OCI-LY7 (cell line): Measurements from ENCODE around the gene CALD1. TPM values are rescaled to one million over a fixed set of nuclear protein-coding genes. Genes with fewer than 3 reads are reported as not detected.

Experiments
- BruUV-seq: library from RNA; stranded (reverse); fragments of 400-500 nt; replicated peaks from 2 replicates; lab custom pipeline; 2021; lab: Mats Ljungman, UMichigan
- CTCF ChIA-PET: fragments of 300-600 bp; sonication (Branson Sonifier 250); formaldehyde crosslinking; loops from one replicate; lab custom pipeline; 2022; ENCODE audit warnings: antibody characterized with exemption; ENCODE audit not compliant: unreplicated experiment; lab: Charles Lee
- POLR2A ChIA-PET: fragments of 300-600 bp; sonication (Branson Sonifier 250); formaldehyde crosslinking; loops from one replicate; lab custom pipeline; 2022; ENCODE audit warnings: antibody characterized with exemption; lab: Charles Lee
- DNase-seq: peaks from one replicate; pipeline ENCODE4 v3.0.0-alpha.2; 2015; ENCODE audit warnings: low spot score
- H2AFZ ChIP-seq: fragments of 200-600 bp; sonication (generic), shearing (Covaris generic); 2 replicates; pipeline ENCODE4 v1.6.1; 2014; ENCODE audit warnings: mild to moderate bottlenecking, antibody characterized with exemption, low read length, moderate library complexity
- H3K27ac ChIP-seq: fragments of 200-600 bp; sonication (generic); 2 replicates; pipeline ENCODE4 v1.5.1; 2014; ENCODE audit warnings: mixed run types, low read depth, mild to moderate bottlenecking, moderate library complexity, low read length, inconsistent platforms; ENCODE audit not compliant: poor library complexity, severe bottlenecking
- H3K36me3 ChIP-seq: fragments of 200-600 bp; sonication (generic); 2 replicates; pipeline ENCODE4 v1.6.1; 2014; ENCODE audit warnings: mild to moderate bottlenecking, antibody characterized with exemption, low read length, moderate library complexity, mixed read lengths; ENCODE audit not compliant: insufficient read depth
- H3K4me1 ChIP-seq: fragments of 200-600 bp; sonication (generic); 2 replicates; pipeline ENCODE4 v1.5.1; 2014; ENCODE audit warnings: mild to moderate bottlenecking, low read length; ENCODE audit not compliant: insufficient read depth, poor library complexity, severe bottlenecking
- H3K4me2 ChIP-seq: fragments of 200-600 bp; sonication (generic); 2 replicates; pipeline ENCODE4 v1.6.1; 2014; ENCODE audit warnings: mild to moderate bottlenecking, low read length
- H3K4me3 ChIP-seq: fragments of 200-600 bp; sonication (generic); 2 replicates; pipeline ENCODE4 v1.5.1; 2014; ENCODE audit warnings: mild to moderate bottlenecking, low read depth, low read length; ENCODE audit not compliant: poor library complexity, severe bottlenecking
- H3K79me2 ChIP-seq: fragments of 200-600 bp; sonication (generic); 2 replicates; pipeline ENCODE4 v1.6.1; 2016; ENCODE audit warnings: low read depth, mild to moderate bottlenecking, low read length, moderate library complexity, mixed read lengths; ENCODE audit not compliant: insufficient read depth
- H3K9me2 ChIP-seq: fragments of 200-600 bp; sonication (generic); 2 replicates; pipeline ENCODE4 v1.6.1; 2016; ENCODE audit warnings: mild to moderate bottlenecking, low read length, mixed read lengths; ENCODE audit not compliant: insufficient read depth
- H3K9me3 ChIP-seq: fragments of 200-600 bp; sonication (generic); 2 replicates; pipeline ENCODE4 v1.6.1; 2014; ENCODE audit warnings: mild to moderate bottlenecking, mixed run types, low read length, mixed read lengths
- H4K20me1 ChIP-seq: fragments of 200-600 bp; sonication (generic); 2 replicates; pipeline ENCODE4 v1.6.1; 2014; ENCODE audit warnings: mild to moderate bottlenecking, antibody characterized with exemption, low read length, moderate library complexity, mixed read lengths; ENCODE audit not compliant: insufficient read depth
- CTCF ChIP-seq: fragments of 200-600 bp; sonication (generic); conservative IDR thresholded peaks from 2 replicates; pipeline ENCODE4 v1.5.1; 2014; ENCODE audit warnings: mild to moderate bottlenecking, antibody characterized with exemption, low read length, moderate library complexity, mixed read lengths
- EZH2phosphoT487 ChIP-seq: fragments of 200-600 bp; sonication (generic); IDR thresholded peaks from 2 replicates; pipeline ENCODE4 v1.6.1; 2018; ENCODE audit warnings: low read depth, borderline replicate concordance, mild to moderate bottlenecking, mixed run types, antibody characterized with exemption, low read length, moderate library complexity, mixed read lengths
- intact Hi-C: fragments of 100-400 bp; cut with micrococcal nuclease; formaldehyde crosslinking; loops from one replicate; pipeline ENCODE4 v1.10.0; 2022; ENCODE audit not compliant: unreplicated experiment
- total RNA-seq, 2 experiments: library from RNA; depleted of rRNA in 1 of 2; stranded (reverse); fragments of >200 nt in 1 of 2; shearing (Covaris generic) in 1 of 2; gene quantifications; 2 replicates each; pipeline ENCODE4 v1.2.3, GENCODE V29; 2014 to 2022

Gene CALD1
- total RNA-seq, 2 experiments from 2014 or later, result 0.25 to 0.49 TPM

- CTCF ChIA-PET, result no interaction called here
- POLR2A ChIA-PET, result no interaction called here
Measured at GRCh38 chr7:134879815-134880475, 100.5 kb downstream of the CALD1 start.

GRCh38 chr7:134882481-134882880, 103.0 kb downstream of the CALD1 start:
- H3K4me1 ChIP-seq, result no peaks in the 10 kb centered on the region

More at GRCh38 chr7:134879815-134880475, 100.5 kb downstream of the CALD1 start:
- BruUV-seq, result no TSS peak
- no peak for TF ChIP-seq EZH2phosphoT487
- no peak for TF ChIP-seq CTCF
- H3K9me3 ChIP-seq, result no peaks in the 10 kb centered on the region
- no peaks in the 10 kb centered on the region for H3K79me2 ChIP-seq
- H3K4me3 ChIP-seq, result no peak overlapping the region
- intact Hi-C loops, result no loop called here
- H2AFZ ChIP-seq, result no peak overlapping the region
- DNase-seq, result no peak
- no peak overlapping the region for H3K4me2 ChIP-seq
- no peaks in the 10 kb centered on the region for H3K9me2 ChIP-seq
- no peaks in the 10 kb centered on the region for H3K4me1 ChIP-seq
- H3K27ac ChIP-seq, result no peak overlapping the region
- H3K36me3 ChIP-seq, result no peaks in the 10 kb centered on the region
- H4K20me1 ChIP-seq, result no peaks in the 10 kb centered on the region

More at GRCh38 chr7:134882481-134882880, 103.0 kb downstream of the CALD1 start:
- ChIA-PET POLR2A (no interaction called here), CTCF (no interaction called here)
- DNase-seq, result no peak
- no peak for TF ChIP-seq CTCF
- TF ChIP-seq EZH2phosphoT487, result no peak
- Histone ChIP-seq H3K9me2 (no peaks in the 10 kb centered on the region), H4K20me1 (no peaks in the 10 kb centered on the region), H3K79me2 (no peaks in the 10 kb centered on the region), H3K9me3 (no peaks in the 10 kb centered on the region), H3K4me2 (no peak overlapping the region), H3K36me3 (no peaks in the 10 kb centered on the region), H2AFZ (no peak overlapping the region), H3K4me3 (no peak overlapping the region), H3K27ac (no peak overlapping the region)
- BruUV-seq, result no TSS peak
- intact Hi-C loops, result no loop called here
